Stimulated activated CD8-positive, alpha-beta memory T cell treated with anti-CD3 and anti-CD28 coated beads, Interleukin-12 subunit alpha, Interleukin-12 subunit beta, amount 100 ng/mL, for 24 hours (primary cell): ENCODE data around the gene ARHGAP45.
"Not testable (repeated sequence)": the region's sequence is repeated elsewhere in the genome, so short reads cannot be mapped to it uniquely, and the experiment has no call there.

Experiments
- DNase-seq: peaks from one replicate; pipeline ENCODE4 v3.0.0-alpha.2; 2020; ENCODE audit errors: extremely low read depth

The ARHGAP45 gene

GRCh38 chr19:1104311-1105007 lies 37.5 kb downstream of the ARHGAP45 start:
- DNase-seq = no peak

- no peak for DNase-seq
Measured at GRCh38 chr19:1105008-1105872, 38.3 kb downstream of the ARHGAP45 start.

- DNase-seq = no peak
Measured at GRCh38 chr19:1105873-1106840, 39.2 kb downstream of the ARHGAP45 start.

- DNase-seq = no peak
Measured at GRCh38 chr19:1106841-1107660, 40.1 kb downstream of the ARHGAP45 start.

- DNase-seq = no peak
Measured at GRCh38 chr19:1107661-1108261, 40.8 kb downstream of the ARHGAP45 start.

- no peak for DNase-seq
Measured at GRCh38 chr19:1108291-1109031, 41.5 kb downstream of the ARHGAP45 start.

- DNase-seq = no peak
Measured at GRCh38 chr19:1109032-1109551, 42.1 kb downstream of the ARHGAP45 start.

GRCh38 chr19:1109697-1110671 lies 43.0 kb downstream of the ARHGAP45 start:
- no peak for DNase-seq

GRCh38 chr19:1110809-1111640 lies 44.1 kb downstream of the ARHGAP45 start:
- no peak for DNase-seq

GRCh38 chr19:1111641-1112267 lies 44.8 kb downstream of the ARHGAP45 start:
- DNase-seq = no peak

GRCh38 chr19:1112268-1113029 lies 45.5 kb downstream of the ARHGAP45 start:
- DNase-seq = no peak

GRCh38 chr19:1113030-1113985 lies 46.3 kb downstream of the ARHGAP45 start:
- DNase-seq = peak; percentile 70

- DNase-seq = no peak
Measured at GRCh38 chr19:1113986-1114483, 47.1 kb downstream of the ARHGAP45 start.

- not testable (repeated sequence) for DNase-seq
Measured at GRCh38 chr19:1114728-1115127, 47.8 kb downstream of the ARHGAP45 start.
